GM06990 (cell line): Measurements from ENCODE around the gene ZNF771.

ENCODE experiments used
- DNase-seq: peaks from one replicate; pipeline ENCODE4 v3.0.0-alpha.2; 2011; ENCODE audit not compliant: insufficient read length; ENCODE audit errors: extremely low read depth
- H3K27me3 ChIP-seq: replicated peaks from 2 replicates; pipeline ENCODE4 v1.6.0; 2011; ENCODE audit warnings: low read length; ENCODE audit not compliant: control insufficient read depth, insufficient read depth
- H3K36me3 ChIP-seq: 2 replicates; pipeline ENCODE4 v1.5.1; 2011; ENCODE audit warnings: low read length; ENCODE audit not compliant: control insufficient read depth, insufficient read depth
- H3K4me3 ChIP-seq: replicated peaks from 2 replicates; pipeline ENCODE4 v1.5.1; 2011; ENCODE audit warnings: low read depth, mild to moderate bottlenecking, control low read depth, low read length
- CTCF ChIP-seq: IDR thresholded peaks from 2 replicates; pipeline ENCODE4 v1.5.1; 2011; ENCODE audit warnings: low read length, control low read depth, mild to moderate bottlenecking, inconsistent platforms; ENCODE audit not compliant: insufficient read depth, poor library complexity, severe bottlenecking

ZNF771 gene

GRCh38 chr16:30413112-30413806 lies 5.9 kb downstream of the ZNF771 start:
- DNase-seq, result no peak
- H3K27me3 ChIP-seq, result no peaks in the 10 kb centered on the region
- H3K4me3 ChIP-seq, result no peak overlapping the region
- H3K36me3 ChIP-seq, result no peaks in the 10 kb centered on the region; the same call in 1 of the 2 replicates
- no peak for TF ChIP-seq CTCF

DNA sequence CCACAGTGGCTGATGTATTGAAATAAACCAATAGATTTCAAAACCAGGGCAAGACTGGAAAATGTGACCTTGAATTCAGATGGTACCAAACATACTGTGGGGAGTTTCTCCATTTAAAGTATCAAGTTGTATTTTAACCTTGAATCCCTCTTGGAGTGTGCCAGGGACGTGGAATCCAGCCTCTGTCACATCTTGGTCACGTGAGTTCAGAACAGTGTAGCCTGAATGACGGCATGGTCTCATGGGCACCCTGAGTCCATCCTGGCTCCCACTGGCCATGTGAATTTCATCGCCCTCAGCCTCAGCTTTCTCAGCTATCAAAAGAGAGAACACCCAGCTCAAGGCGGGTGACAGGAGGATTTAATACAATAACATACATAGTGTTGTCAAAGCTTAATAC lies 6.8 kb downstream of the ZNF771 start:
- TF ChIP-seq CTCF, result no peak
- H3K4me3 ChIP-seq, result no peak overlapping the region
- no peak for DNase-seq
- no peaks in the 10 kb centered on the region for H3K27me3 ChIP-seq
- no peaks in the 10 kb centered on the region; the same call in none of the 2 replicates for H3K36me3 ChIP-seq

DNA sequence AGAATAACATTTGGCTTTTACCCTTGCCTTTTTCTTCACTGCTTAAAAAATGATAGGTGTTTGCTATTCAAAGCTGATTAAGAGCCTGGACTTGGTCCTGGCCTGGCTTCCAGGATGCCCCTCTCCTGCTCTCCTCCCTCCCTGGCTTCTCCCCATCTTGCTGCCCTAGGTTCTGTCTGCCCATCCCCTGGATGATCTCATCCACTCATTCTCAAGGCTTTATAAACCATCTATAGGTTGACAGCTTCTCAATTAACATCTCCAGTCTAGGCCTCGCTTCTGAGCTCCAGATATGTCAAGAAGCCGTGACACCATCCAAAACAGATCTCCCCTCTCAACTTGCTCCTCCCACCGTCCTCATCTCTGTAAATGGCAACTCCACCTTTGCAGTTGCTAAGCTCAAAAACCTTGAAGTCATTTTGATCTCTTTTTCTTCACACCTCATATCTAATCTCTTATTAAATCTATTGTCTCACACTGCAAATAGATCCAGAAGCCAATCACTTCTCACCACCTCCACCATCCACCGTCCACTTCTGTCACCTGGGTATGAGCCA lies 8.7 kb downstream of the ZNF771 start:
- Histone ChIP-seq H3K36me3 (no peaks in the 10 kb centered on the region; the same call in none of the 2 replicates), H3K4me3 (no peak overlapping the region), H3K27me3 (no peaks in the 10 kb centered on the region)
- no peak for TF ChIP-seq CTCF
- DNase-seq, result no peak

- H3K36me3 ChIP-seq, result no peaks in the 10 kb centered on the region; the same call in none of the 2 replicates
- peak overlapping the region; percentile 72 for H3K4me3 ChIP-seq
- no peak for TF ChIP-seq CTCF
These were observed 9.5 kb downstream of the ZNF771 start for GRCh38 chr16:30416624-30417528.

GRCh38 chr16:30417529-30418349 lies 10.3 kb downstream of the ZNF771 start:
- peak; percentile 32 for TF ChIP-seq CTCF
- peaks cover 2% of the 10 kb centered on the region for H3K36me3 ChIP-seq
- no peaks in the 10 kb centered on the region for H3K27me3 ChIP-seq
- peak overlapping the region; percentile 72 for H3K4me3 ChIP-seq
- DNase-seq, result peak; percentile 98

More at GRCh38 chr16:30416624-30417528, 9.5 kb downstream of the ZNF771 start:
- no peaks in the 10 kb centered on the region for H3K27me3 ChIP-seq
- no peak for DNase-seq
